SIG-M5 treated with dmso at 0.1 percent for 504 hours (cell line): Measurements from ENCODE around the gene HSPG2.

Experiments
- DNase-seq: peaks from one replicate; lab custom pipeline; 2025; ENCODE audit not compliant: unreplicated experiment; lab: John Stamatoyannopoulos, UW

Gene HSPG2

DNA sequence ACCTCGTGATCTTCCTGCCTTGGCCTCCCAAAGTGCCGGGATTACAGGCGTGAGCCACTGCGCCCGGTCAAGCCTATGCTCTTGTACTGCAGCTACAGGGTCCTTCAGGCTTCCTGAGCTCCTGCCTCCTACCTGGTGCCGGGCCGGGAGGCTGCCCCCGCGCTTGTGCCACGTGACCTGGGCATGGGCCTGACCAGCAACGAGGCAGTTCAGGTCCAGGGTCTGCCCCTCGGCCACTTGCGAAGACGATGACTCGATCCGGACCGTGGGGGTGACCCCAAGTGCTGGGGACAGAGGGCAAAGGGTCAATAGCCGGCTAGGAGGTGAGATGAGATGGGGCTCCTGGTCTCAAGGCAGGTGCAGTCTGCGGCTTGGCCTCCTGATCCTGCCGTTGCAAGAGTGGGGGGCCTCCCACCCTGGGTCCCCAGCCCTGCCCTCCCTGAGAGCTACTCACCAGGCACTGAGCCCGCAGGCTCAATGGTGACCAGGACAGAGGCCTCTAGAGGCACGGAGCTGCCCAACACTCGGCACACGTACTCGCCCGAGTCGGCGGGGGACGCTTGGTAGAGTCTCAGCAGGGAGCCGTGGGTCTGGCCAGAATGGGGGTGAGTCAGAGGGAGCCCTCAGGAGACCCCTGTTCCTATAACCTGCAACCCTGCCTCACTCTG, 87.1 kb downstream of the HSPG2 start:
- no peak for DNase-seq

DNA sequence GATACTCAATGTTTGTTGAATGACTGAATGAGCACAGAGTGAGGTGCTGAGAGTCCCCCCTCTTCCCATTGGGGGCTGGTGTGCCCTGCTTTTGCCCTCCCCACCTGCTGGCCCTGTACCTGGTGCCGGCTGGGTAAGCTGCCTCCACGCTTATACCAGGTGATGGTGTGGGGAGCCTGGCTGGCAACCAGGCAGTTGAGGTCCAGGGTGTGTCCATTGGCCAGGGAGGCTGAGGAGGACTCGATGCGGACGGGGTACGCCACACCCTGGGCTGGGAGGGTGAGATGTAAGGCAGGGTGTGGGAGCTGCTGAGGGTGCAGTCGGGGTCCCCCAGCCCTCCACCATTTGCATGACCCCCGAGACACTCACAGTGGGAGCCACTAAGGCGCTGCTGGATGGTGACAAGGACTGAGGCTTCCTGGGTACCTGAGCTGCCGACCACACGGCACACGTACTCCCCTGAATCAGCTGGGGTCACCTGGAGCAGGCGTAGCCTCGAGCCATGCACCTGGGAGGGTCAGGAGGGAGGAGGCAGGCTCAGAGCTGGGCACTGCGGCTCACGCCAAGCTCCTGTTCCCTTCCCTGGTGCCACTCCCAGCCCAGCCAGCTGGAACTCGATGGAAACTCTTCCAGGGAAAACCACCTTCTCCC, 88.5 kb downstream of the HSPG2 start:
- no peak for DNase-seq

DNA sequence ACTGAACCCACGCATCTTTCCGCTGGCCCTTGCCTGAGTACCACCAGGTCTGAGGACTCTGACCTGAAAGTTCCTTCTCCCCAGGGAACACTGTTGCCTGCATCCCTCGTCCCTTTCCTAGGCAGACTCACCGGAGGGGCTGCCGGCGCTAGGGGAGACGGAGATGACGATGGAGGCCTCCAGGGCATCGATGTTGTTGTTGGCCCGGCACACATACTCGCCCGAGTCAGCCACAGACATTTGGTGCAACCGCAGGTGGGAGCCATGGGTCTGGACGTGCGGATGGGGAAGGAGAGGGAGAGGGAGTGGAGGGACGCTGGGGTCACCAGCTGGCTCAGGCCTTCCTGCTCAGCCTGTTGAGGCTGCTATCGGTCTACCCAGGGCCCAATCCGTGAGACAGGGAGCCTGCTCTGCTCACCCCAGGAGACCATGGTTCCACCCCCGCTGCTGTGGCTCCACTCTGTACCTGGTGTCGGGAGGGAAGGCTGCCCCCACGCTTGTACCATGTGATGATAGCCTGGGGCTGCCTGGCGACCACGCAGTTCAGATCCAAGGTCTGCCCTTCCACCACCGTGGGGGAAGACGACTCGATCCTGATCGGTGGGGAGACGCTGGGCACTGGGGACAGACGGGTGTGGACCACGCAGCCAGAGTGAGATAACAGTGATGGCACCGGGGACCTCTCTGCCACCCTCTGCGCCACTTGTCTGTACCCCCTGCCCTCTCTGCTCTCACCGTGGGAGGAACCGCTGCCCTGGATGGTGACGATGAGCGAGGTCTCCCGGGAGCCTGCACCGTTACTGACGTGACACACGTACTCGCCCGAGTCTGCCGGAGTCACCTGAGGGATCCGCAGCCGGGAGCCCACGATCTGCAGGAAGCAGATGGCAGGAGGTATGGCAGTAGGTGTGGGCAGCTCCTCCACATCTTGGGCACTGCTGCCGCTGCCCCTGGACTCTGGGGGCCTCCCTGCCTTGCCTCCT, 89.6 kb downstream of the HSPG2 start:
- DNase-seq, result no peak

DNA sequence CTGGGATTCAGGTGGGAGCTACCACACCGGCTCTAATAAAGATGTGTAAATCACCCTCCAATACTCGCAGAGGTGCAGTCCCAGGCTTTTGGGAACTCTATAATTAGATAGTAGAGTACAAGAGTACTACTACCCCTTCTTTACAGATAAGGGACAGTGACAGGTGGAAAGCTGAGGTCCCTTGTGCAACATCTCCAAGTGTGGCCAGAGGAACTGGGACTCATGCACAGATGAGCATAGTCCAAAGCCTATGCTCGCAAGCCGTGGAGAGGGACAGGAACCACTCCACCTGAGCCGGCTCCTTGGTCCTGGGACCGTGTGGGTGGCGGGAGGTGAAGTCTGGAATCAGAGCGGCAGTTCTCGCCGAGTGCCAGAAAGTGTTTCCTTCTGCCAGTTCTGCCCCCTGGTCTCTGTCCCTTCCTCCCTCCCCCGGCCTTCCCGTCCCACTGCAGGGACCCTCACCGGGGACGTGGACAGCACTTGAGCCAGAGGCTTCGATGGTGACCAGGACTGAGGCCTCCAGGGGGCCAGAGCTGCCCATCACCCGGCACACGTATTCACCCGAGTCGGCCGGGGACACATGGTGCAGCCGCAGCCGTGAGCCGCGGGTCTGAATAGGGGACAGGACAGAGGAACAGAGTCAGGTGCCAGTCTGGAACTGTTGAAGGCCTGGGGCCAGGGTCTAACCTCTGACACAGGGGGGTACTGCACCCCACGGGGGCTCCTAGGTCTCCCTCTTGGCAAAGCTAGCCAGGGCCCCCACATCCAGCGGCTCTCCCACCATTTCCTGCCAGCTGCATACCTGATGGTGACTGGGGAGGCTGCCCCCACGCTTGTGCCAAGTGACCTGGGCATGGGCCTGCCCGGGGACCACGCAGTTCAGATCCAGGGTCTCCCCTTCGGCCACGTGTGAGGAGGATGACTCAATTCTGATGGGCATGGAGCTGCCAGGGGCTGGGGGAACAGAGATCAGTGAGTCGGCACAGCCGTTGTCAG, 91.2 kb downstream of the HSPG2 start:
- DNase-seq, result no peak

DNA sequence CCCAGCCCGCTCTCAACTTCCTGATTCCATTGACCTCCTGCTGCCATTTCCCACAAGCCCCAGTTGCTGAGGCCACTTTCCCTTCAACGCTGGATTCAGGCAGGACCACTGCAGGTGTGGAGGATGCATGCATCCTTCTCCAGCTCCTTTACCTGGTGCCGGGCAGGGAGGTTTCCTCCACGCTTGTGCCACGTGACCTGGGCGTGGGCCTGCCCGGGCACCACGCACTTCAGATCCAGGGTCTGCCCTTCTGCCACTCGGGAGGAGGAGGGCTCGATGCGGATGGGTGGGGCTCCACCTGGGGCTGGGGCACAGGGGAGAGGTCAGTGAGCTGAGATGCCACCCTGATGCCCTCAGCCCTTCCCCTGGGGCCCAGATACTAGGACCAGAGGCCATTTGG, 93.1 kb downstream of the HSPG2 start:
- no peak for DNase-seq

DNA sequence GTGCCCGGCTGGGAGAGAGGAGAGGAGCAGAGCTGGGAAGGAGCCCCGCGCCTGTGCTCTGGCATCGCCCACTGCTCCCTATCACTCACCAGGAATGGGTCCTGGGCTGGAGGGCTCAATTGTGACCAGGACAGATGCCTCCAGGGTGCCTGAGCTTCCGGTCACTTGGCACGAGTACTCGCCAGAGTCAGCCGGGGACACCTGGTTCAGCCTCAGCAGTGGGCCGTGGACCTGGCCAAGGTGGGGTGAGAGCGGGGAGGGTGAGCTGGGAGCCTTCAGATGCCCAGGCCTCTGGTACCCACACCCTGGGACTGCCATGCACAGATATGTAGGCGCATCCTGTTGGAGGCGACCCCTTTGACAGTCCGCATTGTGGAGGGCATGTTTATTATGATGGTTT, 93.9 kb downstream of the HSPG2 start:
- no peak for DNase-seq

DNA sequence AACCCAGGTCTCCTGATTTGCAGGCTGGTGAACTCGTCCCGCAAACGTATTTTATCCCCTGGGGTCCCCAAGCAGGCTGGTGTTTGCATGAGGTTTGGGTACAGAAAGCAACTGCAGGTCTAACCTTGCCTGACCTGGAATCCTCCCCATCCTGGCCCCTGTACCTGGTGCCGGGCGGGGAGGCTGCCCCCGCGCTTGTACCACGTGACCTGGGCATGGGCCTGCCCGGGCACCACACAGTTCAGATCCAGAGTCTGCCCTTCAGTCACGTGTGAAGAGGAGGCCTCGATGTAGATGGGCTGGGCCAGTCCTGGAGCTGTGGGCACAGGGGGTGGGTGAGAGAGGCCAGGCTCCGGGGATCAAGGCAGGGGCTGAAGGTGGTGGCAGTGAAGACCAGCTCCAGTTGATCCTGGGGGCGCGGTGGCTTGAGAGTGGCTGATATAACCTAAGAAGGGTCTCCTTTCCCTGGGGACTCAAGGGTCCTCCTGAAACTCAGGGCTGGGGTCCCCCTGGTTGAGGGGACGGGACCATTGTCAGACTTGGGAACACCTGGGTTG, 94.4 kb downstream of the HSPG2 start:
- DNase-seq, result no peak

DNA sequence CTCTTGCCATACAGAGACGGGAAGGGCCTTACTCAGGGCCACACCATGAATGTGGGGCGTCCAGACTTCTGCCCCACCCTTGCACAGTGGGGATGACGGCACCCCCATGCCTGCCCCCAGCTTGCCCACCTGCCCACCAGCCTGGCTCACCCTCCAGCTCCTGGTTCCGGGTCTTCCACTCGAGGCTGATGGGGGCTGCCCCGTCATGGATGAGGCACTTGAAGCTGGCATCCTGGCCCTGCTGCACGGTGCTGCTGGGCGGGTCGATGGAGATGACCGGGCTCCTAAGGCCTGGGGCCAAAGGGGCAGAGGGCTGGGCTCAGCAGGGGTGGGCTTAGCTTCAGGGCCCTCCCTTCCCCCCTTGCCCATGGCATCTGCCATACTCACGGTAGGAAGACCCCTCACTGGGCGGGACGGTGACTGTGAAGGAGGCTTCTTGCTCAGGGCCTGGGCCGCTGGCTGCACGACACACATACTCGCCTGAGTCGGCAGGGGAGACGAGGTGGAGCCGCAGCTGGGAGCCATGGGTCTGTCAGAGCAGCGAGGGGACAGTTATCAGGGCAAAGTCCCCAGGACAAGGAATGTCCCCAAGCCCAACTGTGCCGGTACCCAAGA, 95.2 kb downstream of the HSPG2 start:
- DNase-seq, result no peak

DNA sequence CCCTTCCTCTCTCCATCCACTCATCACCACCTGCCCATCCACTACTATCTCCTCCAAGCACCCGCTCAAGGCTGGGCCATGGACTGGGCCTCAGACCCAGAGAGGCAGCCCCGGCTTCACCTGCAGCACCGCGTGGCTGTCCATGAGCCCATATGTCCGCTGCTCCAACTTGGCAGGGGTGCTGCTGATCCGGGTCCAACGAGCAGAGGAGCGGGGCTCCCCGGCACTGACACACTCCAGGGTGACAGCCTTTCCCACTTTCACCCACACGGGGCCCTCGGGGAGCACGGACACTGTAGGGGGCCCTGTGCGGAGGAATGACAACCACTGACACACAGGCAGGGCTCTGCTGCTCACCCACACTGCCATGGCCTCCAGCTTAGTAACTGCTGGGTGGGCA, 96.1 kb downstream of the HSPG2 start:
- no peak for DNase-seq

DNA sequence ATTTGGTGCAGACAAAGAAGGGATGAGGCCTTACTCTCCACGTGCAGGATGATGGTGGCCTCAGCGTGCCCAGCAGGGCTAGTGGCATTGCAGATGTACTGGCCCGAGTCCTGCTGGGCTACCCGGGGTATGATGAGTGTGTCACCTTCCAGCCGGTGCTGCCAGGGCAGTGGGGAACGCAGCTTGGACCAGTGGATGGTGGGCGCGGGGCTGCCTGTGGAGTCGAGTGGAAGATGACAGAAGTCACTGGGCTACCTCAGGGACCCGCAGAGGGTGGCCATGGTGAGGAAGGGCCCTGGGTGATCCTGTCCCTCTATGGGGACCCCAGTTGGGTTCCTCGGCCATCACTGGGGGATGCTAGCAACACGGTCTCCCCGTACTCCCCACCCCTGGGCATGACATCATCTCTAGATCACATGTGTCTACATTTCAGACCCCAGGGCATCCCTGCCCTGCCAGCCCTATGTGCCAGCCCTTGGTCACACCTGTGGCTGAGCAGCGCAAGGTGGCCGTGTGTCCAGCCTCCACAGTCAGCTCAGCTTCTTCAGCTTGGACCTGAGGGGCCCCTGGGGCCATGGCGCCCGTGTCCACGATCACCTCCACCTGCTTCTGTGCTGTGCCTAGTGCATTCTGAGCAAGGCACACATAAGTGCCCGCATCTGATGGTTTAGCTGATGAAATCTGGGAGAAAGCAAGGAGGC, 97.6 kb downstream of the HSPG2 start:
- no peak for DNase-seq

DNA sequence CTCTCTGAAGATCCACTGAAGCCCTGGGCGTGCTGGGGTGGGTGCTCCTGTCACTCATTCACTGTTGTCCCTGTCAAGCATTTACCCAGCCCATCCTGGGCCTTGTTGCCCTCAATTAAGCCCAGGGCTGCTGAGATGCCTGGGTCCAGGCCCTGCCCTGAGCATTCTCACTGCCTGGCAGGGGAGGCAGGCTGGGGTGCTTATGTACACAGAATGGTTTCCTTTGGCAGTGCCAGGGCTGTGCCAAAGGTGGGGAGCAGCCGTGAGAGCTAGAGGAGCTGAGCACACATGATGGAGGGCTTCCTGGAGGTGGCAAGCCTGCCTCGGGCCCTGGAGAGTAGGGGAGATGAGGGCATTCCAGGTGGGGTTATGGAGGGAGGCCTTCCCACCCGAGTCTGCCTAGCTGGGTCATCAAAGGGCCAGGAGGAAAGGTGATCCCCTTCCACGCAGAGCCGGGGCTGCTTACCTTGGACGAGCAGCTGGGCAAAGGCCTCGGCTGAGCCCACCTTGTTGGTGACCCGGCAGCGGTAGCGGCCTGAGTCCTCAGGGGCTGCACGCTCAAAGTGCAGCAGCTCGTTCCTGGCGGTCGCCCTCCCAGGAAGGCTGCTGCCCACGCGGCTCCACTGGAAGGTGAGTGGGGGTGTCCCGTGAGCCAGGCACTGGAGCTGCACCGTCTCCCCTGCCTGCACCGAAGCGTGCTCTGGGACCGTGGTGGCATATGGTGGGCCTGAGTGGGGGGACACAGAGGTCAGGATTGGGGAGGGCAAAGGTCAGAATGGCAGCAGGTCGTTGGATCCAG, 98.6 kb downstream of the HSPG2 start:
- no peak for DNase-seq

DNA sequence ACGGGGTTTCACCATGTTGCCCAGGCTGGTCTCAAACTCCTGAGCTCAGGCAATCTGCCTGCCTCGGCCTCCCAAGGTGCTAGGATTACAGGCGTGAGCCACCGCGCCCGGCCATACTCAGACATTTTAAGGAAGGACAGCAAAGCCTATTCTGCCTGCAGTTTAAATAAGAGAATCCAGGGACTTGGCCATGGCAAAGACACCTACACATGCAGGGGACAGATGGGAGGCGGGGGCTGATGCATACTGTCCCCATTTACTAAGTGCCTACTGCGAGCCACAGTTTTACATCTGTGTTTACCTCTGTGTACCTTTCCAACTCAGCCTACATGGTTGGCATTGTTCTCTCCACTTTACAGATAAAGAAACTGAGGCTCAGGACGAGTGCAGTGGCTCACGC, 99.6 kb downstream of the HSPG2 start:
- no peak for DNase-seq

DNA sequence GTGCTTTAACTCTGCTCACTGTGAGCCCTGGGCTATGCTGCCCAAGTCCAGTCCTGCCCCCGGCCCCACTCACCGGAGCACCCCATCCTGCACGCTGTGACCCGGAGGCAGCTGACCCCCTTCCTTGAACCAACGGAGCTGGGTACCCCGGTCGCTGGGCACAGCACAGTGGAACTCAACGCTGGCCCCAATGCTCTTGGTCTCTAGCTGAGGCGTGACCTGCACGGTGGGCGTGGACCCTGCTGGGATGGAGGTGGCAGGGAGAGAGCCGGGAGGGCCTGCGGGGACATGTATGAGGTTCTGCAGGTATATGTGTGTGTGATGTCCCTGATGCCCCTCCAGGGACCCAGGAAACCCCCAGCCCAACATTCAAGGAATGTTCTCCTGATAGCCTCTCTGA, 100.4 kb downstream of the HSPG2 start:
- DNase-seq, result no peak

DNA sequence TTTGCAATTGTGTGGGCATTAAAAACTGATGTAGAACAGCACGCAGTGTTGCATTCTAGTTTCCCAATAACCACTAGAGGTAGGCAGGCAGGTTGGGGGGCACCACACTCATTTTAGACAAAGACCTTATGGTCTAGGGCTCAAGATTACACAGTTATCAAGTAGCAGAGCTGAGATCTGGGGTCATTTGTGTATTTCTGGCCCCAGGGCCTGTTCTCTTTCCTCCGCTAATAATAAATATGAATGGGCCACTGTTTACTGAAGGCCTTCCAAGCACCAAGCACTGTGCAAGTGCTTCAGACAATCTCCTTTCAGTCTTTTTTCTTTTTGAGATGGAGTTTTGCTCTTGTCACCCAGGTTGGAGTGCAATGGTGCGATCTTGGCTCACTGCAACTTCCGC, 101.1 kb downstream of the HSPG2 start:
- no peak for DNase-seq

DNA sequence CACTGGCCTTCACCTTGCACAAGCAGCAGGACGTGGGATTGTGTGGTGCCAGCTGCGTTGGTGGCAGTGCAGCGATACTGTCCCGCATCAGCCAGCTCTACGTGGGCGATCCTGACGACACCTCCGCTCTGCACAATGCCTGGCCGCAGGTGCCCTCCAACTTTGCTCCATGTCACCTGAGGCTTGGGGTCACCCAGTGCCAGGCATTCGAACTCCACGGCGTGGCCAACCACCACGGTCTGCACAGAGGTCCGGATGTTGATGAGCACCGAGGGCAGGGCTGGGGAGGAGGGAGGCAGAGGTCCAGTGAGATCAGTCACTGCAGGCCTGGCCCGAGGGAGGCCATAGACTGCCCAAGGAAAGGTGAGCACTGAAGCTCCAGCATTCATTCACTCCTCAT, 102.4 kb downstream of the HSPG2 start:
- no peak for DNase-seq

DNA sequence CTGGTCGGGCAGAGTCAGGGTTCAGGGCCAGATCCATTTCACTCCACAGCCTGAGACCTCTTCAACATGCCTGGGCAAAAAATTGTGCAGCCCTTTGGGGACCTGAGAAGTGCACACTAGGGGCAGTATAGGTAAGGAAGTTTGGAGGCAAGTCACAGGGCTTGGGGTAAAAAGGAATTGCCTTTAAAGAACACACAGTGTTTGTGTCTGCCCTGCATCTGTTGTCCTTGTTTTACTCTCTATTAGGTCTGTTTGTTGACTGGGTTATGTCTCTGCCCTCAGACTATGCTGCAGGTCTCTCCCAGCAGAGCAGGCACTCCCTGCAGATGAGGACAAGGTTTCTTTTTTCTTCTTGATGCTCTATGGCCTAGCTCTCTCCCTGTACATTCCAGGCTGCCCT, 103.0 kb downstream of the HSPG2 start:
- no peak for DNase-seq

DNA sequence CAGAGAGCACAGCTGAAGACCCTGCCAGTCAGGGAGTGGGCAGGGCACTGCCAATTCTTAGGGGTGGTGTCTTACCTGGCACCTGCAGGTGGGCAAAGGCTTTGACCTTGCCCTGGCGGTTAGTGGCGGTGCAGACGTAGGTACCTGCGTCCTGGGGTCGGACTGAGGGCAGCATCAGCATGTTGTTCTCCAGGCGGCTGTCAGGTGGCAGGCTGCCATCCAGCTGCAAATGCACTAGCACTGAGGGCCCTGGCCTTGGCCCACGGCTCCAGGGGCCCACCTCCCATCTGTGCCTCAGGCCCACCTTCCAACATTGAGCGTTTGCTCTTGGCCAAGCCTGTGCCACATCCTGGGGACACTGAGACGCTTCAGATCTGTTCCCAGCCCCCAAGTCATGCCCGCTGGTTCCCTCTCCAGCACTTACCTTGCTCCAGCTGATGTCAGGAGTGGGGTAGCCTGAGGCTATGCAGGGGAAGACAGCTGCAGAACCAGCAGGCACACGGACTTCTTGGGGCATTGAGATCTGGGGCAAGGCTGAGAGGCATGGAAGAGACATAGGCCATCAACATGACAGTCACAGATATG, 103.6 kb downstream of the HSPG2 start:
- no peak for DNase-seq

DNA sequence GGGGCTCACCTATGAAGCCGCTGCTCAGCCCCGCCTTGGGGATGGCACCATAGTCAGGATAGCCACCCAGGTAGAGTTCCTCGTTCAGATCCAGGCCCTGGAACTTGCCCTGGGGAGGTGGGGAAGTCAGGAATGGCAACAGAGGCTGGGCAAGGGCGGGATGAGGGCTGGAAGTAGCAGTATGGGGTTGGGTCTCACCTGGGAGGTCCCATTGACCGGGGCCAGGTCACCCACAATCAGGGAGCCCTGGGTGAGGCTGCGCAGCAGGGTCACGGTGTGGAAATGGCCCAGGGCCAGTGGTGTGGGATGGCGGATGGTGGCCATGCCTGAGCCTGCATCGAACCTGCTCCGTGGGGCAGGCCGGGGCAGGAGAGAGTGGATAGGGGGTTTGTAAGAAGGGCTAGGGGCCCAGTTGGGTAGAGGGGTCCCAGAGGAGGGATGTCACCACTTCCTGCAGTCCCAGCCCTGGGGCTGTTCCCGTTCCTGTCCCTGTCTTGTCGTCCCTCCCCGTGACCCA, 105.6 kb downstream of the HSPG2 start:
- no peak for DNase-seq
